ENCODE data around the gene TTC19.

- TF ChIP-seq CTCF (IDR thresholded peaks at IDR 0.05) (no peak), POLR2A (IDR thresholded peaks at IDR 0.05) (no peak)
These were observed 47.3 kb downstream of the TTC19 start for GRCh38 chr17:16046966-16047365.
